RKO (cell line): ENCODE data around the gene TLX1.

Experiments
- DNase-seq: peaks from one replicate; pipeline ENCODE4 v3.0.0-alpha.2; 2016; ENCODE audit warnings: low spot score

Gene TLX1

GRCh38 chr10:101134299-101135127, 3.4 kb downstream of the TLX1 start:
- DNase-seq, result no peak

- DNase-seq, result no peak
Observed at GRCh38 chr10:101135141-101136006, 4.3 kb downstream of the TLX1 start.

GRCh38 chr10:101136007-101136707, 5.1 kb downstream of the TLX1 start:
- peak; percentile 29 for DNase-seq

GRCh38 chr10:101136708-101137121, 5.6 kb downstream of the TLX1 start:
- DNase-seq, result no peak

- DNase-seq, result no peak
Observed at GRCh38 chr10:101137271-101137670, 6.2 kb downstream of the TLX1 start.

GRCh38 chr10:101138788-101139420, 7.8 kb downstream of the TLX1 start:
- no peak for DNase-seq

GRCh38 chr10:101139421-101139911, 8.4 kb downstream of the TLX1 start:
- no peak for DNase-seq

- no peak for DNase-seq
Observed at GRCh38 chr10:101140084-101140949, 9.2 kb downstream of the TLX1 start.

- DNase-seq, result no peak
Observed at GRCh38 chr10:101140950-101141615, 10.0 kb downstream of the TLX1 start.

GRCh38 chr10:101141616-101142532, 10.8 kb downstream of the TLX1 start:
- DNase-seq, result peak; percentile 86

GRCh38 chr10:101142533-101143344, 11.6 kb downstream of the TLX1 start:
- no peak for DNase-seq

GRCh38 chr10:101143345-101143630, 12.2 kb downstream of the TLX1 start:
- DNase-seq, result peak; percentile 46

- DNase-seq, result no peak
Observed at GRCh38 chr10:101144053-101144452, 13.0 kb downstream of the TLX1 start.

GRCh38 chr10:101145145-101145544, 14.0 kb downstream of the TLX1 start:
- DNase-seq, result no peak

- DNase-seq, result no peak
Observed at GRCh38 chr10:101145750-101146391, 14.8 kb downstream of the TLX1 start.

GRCh38 chr10:101146392-101147251, 15.5 kb downstream of the TLX1 start:
- DNase-seq, result no peak

- DNase-seq, result no peak
Observed at GRCh38 chr10:101151395-101151794, 20.3 kb downstream of the TLX1 start.
